Measurements from ENCODE around the gene SLC7A6.

Gene SLC7A6

DNA sequence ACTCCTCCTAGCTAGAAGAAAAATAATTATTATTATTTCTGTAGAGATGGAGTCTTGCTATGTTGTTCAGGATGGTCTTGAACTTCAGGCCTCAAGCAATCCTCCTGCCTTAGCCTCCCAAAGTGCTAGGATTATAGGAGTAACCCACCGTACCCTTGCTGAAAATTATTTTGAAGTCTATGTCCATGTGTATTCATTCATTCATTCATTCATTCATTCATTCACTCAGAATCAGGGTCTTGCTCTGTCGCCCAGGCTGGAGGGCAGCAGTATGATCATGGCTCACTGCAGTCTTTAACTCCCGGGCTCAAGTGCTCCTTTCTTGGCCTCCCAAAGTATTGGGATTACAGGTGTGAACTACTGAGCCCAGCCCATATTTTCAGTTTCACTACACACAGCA, 42.3 kb downstream of the SLC7A6 start:
- no peak for DNase-seq (ENCODE audit: low read depth in 2 of 2)

DNA sequence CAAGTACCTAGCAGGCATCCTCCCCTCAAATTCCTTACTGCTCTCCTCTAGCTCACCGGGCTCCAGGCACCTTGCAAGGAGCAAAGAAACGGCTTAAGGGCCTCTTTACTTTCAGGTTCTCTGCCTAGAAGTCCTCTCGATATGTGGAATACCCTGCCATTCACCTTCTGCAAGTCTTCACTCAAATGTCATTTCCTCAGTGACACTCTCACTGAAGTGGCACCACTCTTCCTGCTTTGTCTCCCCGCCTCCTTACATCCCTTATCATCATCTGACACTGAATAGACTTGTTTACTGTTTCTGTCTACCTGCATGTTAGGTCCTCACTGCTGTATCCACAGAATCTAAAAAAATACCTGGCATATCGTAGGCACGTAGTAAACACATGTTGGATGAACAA, 45.5 kb downstream of the SLC7A6 start:
- DNase-seq (ENCODE audit: low read depth in 2 of 2), result no peak

DNA sequence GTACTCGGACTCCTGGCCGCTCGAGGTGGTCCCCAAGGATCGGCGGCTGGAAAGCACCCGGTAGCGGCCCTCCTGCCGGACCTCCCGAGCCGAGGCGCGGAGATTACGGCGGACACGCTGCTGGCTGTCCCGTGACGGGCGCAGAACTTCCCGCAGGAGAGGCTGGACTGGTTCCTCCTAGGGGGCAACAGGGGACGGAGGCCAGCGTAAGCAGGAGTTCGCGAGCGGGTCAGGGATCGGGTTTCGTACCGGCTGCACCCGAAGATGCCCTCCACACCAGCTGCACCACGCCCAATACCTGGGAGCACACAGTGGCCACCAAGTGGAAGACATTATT, 46.1 kb downstream of the SLC7A6 start:
- no peak for DNase-seq (ENCODE audit: low read depth in 2 of 2)

DNA sequence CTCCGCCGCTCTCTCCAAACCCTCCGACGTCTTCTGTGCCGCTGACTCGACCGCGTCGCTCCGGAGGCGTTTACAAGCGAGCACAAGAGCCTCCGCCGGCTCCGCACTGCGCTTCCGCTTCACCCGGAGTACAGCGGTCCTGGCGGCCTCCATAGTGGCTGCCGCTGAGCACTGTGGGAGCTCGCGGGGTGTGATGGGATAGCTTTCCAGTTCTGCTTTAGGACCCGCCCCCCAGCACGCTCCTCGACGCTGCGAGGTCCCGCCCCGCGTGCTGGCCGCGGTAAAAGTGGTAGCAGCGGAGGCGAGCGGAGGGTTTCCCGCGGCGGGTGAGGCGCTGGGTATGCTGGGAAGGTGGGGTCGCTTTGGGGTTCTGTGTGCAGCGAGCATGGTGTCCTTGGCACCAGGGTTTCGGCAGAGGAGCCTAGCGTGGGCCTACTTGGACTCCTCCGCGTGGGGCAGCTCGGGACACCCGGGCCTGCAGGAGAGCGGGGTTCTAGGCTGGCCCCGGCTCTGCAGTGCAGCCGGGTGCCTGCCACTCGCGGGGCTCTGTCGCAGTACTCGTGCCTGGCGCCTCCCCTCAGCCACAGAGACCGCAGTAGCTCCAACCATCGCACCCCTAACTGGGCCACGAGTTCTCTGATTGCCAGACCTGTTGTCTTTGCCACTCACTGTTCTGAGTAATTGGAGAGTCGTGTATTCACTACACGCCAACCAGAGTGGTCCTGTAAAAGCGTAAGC, 46.6 kb downstream of the SLC7A6 start, which contains the start of the genes PRMT7 and SLC7A6OS:
Gene PRMT7, plus strand, starts transcription at position 246 of the 738 bp plus-strand sequence. CDS start 4,961 bp downstream, outside the sequence.
Gene SLC7A6OS, minus strand, starts transcription at position 173 of the 738 bp plus-strand sequence. Its CDS starts 20 bp downstream, at position 153.
- DNase-seq (ENCODE audit: low read depth in 2 of 2), result peak; percentile 81 to 90

GRCh38 chr16:68313116-68313515, 48.8 kb downstream of the SLC7A6 start:
- DNase-seq (ENCODE audit: low read depth in 2 of 2), result no peak

- peak in 1 of 2 donors; percentile 24 for DNase-seq (ENCODE audit: low read depth in 2 of 2)
Measured at GRCh38 chr16:68319185-68319908, 55.0 kb downstream of the SLC7A6 start.

- no peak for DNase-seq (ENCODE audit: low read depth in 2 of 2)
Measured at GRCh38 chr16:68324336-68324735, 60.0 kb downstream of the SLC7A6 start.

GRCh38 chr16:68324780-68325357, 60.5 kb downstream of the SLC7A6 start:
- no peak for DNase-seq (ENCODE audit: low read depth in 2 of 2)

GRCh38 chr16:68328151-68328859, 64.0 kb downstream of the SLC7A6 start:
- peak; percentile 64 to 67 for DNase-seq (ENCODE audit: low read depth in 2 of 2)

DNA sequence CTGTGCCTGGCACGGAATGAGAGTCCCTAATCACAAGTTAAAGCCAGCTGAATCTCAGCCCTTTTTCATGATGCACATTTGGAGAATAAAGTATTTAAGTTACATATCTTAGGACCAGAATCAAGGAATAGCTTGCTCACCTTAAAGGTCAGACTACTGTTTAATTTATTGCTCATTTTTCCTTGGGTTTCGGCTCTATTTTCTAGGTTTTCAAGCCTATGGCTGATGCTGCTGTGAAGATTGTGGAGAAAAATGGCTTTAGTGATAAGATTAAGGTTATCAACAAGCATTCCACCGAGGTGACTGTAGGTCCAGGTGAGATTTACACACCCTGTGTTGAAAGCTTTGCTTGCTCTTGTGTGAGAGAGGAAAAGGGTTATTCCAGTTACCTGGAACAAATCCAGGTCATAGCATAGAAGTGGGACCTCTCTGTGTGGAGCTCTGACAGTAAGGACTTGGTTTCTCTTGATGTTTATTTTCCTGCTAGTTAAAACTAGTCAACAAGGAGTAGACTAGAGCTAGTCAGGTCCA, 64.6 kb downstream of the SLC7A6 start:
- DNase-seq (ENCODE audit: low read depth in 2 of 2), result no peak

DNA sequence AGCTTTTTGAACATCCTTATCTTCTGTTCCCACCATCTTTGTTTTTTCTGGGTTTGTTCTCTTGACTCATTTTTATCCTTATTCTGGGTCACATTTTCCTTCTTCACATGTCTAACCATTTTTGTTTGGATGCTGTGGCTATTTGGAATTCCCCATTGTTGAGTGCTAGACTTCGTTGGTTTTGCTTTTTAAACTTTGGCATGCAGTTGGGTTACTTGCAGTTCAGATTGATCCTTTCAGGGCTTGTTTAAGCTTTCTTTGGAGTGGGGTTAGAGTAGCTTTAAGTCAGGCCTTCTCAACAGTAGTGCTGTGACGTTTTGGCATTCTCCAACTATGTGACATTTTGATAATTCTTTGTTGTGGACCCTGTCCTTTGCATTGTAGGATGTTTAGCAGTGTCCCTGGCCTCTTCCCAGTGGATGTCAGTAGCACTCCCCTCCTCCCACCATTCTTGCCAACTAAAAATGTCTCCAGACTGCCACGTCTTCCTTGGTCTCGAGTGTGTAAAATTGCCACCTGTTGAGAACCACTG, 67.6 kb downstream of the SLC7A6 start:
- no peak for DNase-seq (ENCODE audit: low read depth in 2 of 2)

DNA sequence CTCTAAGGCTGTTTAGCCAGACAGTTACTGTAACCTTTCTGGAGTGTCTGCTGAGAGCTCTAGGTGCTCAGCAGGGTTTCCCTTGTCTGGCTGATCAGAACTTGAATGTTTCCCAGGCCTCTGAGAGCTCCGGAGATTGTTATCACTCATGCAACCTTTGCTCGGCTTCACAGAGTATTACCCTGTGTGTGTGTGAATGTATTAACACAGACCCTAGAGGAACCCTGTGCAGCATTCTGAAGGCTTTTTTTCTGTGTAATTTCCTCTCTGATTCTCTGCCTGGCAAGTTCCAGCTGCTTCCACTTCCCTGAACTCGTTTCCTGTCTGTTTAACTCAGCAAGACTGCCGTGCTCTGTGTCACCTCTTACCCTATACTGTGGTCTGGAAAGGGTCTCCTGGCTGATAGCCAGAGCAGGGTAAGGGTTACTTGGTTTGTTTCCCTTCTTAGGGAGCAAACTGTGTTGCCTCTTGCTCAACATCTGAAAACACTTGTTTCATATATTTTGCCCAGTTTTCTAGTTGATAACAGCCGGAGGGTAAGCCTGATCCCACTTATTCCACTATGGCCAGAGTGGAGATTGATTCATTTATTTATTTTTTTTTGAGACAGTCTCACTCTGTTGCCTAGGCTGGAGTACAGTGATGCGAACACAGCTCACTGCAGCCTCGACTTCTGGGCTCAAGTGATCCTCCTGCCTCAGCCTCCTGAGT, 68.2 kb downstream of the SLC7A6 start:
- DNase-seq (ENCODE audit: low read depth in 2 of 2), result no peak

GRCh38 chr16:68335175-68335574, 70.8 kb downstream of the SLC7A6 start:
- no peak for DNase-seq (ENCODE audit: low read depth in 2 of 2)

GRCh38 chr16:68338326-68339119, 74.2 kb downstream of the SLC7A6 start:
- no peak for DNase-seq (ENCODE audit: low read depth in 2 of 2)

- DNase-seq (ENCODE audit: low read depth in 2 of 2), result no peak
Measured at GRCh38 chr16:68339214-68339613, 74.9 kb downstream of the SLC7A6 start.

DNA sequence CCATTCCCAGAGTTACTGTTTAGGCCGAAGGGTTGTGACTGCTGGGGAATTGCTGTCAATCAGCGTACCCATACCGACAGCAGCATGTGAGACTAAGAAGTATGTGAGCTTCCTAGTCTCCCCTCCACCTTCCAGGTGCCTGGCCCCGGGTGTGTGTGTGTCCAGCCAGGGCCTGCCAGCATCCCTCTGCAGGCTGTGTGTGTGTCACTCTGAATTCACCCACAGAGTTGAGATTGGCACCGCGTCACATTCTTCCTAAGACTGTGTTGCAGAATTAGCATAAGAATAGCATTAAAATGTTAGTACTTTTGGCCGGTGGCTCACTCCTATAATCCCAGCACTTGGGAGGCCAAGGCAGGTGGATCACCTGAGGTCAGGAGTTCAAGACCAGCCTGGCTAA, 78.3 kb downstream of the SLC7A6 start:
- DNase-seq (ENCODE audit: low read depth in 2 of 2), result no peak

GRCh38 chr16:68343137-68343536, 78.8 kb downstream of the SLC7A6 start:
- DNase-seq (ENCODE audit: low read depth in 2 of 2), result no peak

GRCh38 chr16:68344252-68344651, 79.9 kb downstream of the SLC7A6 start:
- no peak for DNase-seq (ENCODE audit: low read depth in 2 of 2)

DNA sequence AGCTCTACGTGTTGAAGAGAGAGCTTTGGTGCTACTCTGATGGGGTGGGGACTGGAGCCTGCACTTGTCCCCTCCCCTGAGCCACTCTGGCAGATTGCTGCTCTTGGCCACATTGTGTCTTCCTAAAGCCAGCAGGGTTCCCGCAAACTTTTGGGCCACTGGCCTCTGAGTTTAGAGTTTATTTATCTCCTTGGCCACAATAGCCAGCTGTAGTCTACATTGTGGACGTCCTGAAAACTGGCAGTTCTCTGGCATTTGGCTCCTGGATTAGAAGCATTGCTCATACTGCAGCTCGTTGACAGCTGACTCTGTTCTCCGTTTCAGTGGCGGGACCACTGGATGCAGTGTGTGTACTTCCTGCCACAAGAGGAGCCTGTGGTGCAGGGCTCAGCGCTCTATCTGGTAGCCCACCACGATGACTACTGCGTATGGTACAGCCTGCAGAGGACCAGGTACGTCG, 81.1 kb downstream of the SLC7A6 start:
- no peak for DNase-seq (ENCODE audit: low read depth in 2 of 2)
